ENCODE data around the gene VMP1. TPM values are rescaled to one million over a fixed set of nuclear protein-coding genes. Genes with fewer than 3 reads are reported as not detected.

VMP1 gene
- total RNA-seq, 1 donor from 2014 or later: 126 TPM

DNA sequence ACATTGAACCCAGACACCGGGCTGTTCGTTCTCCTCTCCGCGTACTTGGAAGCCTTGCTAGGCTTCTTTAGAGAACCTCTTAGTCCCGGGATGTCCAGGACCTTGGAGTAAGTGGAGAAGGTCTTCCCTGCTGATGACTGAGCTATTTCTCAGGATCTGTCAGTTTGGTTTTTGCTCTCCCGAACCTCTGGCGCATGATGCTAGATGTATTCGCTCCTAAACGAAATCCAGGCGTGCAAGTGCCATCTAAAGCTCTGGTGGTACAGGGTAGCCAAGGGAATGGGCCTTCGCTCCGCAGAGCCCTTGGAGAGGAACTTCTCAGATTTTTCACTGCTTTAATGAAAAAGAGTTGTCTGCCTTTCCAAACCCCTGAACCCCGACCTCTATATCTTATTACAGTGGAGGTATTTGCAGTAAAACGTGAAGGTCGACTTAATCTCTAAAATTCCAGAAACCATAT is 547 bp downstream of the VMP1 start:
- peak; percentile 40 to 47 for DNase-seq (ENCODE audit: low read depth in 2 of 2)

DNA sequence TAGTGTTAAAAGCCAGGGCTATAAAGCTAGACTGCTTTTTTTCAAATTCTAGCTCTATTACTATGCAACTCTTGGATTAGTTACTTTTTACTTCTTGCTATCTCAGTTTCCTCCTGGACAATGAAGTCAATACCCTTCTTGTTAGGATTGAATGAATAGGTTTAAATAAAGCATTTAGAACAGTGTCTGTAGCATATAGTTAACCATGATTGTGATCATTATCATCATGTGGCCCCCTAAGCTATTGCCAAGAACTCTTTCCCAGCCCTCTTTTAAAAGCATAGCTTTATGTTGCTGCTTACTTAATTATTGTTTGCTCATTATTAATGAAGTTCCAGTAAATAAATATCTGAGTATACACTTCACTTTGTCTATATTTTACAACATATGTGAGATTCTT is 4.5 kb downstream of the VMP1 start:
- DNase-seq (ENCODE audit: low read depth in 2 of 2): no peak

DNA sequence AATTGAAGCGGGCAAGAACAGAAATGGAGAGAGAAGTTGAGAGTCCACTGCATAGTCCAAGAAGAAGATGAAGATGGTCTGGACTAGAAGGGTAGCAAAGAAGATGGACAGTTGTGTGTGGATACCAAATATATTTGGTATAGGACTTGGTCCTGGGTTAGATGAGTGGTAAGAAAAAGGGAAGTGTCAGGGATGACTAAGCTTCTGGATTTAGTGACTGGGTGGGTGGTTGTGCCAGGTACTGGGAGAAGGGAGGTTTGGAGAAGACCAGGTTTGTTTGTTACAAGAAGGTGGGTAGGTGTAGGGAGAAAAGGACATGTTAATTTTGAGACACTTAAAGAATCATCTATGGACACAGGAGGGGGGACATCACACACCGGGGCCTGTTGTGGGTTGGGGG is 5.4 kb downstream of the VMP1 start:
- DNase-seq (ENCODE audit: low read depth in 2 of 2): no peak

DNA sequence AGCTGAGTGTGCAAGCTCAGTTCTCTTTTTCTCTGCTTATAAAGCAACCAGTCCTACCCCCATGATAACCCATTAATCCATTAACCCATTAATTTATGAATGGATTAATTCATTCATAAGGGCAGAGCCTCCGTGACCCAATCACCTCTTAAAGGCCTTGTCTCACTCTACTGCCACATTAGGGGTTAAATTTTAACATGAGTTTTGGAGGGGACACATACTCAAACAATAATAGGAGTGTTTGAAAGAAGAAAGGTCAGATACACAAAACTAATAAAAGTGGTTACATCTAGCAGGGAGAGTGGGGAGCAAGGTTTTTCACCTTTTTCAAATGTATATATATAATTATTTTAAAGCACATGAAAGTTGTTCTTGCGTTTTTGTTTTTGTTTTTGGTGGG is 6.8 kb downstream of the VMP1 start:
- DNase-seq (ENCODE audit: low read depth in 2 of 2): no peak

DNA sequence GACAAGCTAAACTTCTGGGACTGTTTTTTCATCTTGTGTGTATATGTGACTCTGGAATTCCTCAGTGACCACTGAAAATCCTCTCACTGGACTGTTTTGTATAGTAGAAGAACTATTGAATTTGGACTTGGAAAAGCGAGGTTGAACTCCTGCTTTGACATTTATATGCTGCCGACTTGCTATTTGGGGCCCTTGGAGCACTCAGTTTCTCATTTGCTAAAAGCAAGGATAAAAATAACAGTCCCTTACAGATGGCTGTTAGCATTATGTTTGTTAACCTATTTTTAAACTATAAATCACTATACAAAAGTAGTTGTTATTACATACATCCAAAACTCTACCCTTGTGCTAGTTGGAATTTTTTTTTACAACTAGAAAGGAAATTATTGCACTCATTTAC is 9.0 kb downstream of the VMP1 start:
- no peak for DNase-seq (ENCODE audit: low read depth in 2 of 2)

DNA sequence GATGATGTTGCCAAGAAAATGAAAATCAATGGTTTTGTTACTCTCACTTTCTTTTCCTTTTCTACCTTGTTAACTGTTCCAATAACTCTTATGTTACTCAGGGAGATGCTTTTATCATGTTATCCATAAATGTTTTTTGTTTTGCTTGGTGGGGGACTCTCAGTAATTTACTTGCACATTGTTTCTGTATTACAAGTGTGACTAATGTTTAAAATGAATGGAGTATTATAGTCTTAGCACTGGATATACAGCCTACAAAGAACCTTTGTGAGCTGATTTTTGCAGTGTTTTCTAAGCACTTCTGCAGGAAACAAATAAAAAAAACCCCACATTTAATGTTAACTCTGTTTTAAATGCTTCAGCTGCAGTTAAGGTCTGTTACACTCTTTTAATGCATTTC is 12.1 kb downstream of the VMP1 start:
- no peak for DNase-seq (ENCODE audit: low read depth in 2 of 2)

DNA sequence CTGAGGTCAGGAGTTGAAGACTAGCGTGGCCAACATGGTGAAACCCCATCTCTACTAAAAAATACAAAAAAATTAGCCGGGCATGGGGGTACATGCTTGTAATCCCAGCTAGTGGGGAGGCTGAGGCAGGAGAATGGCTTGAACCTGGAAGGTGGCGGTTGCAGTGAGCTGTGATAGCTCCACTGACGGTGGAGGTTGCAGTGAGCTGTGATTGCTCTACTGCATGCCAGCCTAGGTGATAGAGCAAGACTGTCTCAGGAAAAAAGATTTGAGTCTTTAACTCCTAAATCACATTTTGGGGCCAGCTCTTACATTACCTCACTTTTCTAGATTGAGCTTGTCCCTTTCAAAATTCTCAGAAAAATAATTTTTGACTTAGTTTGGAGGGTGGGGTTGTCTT is 15.2 kb downstream of the VMP1 start:
- no peak for DNase-seq (ENCODE audit: low read depth in 2 of 2)

DNA sequence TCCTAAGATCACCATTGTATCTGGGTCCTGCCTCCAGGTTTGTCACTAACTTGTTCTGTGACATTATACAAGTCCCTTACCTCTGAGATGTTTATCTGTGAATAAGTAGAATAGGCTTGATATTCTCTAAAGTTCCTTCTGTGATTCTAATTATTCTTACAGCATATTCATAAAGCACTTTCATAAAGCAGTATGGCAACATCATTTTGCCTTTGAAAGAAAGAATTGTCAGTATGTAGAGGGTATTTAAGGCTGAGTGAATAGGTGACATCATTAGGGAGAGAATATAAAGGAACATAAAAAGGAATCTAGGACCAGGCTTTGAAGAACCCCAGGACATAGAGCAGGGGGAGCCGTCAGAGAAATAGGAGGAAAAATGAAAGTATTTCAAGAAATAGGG is 15.6 kb downstream of the VMP1 start:
- DNase-seq (ENCODE audit: low read depth in 2 of 2): no peak

DNA sequence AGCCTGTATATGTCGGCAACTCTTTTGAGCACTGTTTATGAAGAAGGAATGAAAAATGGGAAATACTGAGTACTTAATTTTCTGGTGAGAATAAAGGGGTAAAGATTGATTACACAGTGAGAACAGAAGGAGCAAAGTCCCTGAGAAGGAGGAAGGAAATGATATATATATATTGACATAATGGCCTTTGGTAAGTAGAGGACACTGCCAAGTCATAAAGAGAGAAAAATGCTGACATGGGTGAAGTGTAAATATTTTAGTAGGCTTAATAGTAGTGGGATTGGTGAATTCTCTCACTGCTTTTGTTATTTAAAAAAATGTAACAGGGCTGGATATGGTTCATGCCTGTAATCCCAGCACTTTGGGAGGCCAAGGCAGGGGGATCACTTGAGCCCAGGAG is 16.2 kb downstream of the VMP1 start:
- DNase-seq (ENCODE audit: low read depth in 2 of 2): no peak

DNA sequence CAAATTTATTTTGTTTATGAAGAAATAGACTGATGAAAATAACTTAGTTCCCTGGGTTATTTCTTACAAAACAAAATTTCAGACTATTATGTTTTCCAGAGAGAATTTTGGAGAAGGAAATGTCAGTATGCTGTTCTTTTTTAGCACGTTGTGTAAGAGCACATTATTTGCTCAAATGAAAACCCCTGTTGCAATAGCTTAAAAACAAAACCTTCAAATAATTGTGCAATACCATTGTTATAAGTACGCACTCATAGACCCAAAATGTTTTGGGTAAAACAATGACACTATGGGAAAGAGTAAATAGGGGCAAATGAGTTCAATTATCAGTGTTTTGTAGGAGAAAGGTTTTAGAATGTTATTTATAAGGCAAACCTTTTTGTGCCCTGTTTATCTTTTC is 18.2 kb downstream of the VMP1 start:
- peak in 1 of 2 donors; percentile 52 for DNase-seq (ENCODE audit: low read depth in 2 of 2)

DNA sequence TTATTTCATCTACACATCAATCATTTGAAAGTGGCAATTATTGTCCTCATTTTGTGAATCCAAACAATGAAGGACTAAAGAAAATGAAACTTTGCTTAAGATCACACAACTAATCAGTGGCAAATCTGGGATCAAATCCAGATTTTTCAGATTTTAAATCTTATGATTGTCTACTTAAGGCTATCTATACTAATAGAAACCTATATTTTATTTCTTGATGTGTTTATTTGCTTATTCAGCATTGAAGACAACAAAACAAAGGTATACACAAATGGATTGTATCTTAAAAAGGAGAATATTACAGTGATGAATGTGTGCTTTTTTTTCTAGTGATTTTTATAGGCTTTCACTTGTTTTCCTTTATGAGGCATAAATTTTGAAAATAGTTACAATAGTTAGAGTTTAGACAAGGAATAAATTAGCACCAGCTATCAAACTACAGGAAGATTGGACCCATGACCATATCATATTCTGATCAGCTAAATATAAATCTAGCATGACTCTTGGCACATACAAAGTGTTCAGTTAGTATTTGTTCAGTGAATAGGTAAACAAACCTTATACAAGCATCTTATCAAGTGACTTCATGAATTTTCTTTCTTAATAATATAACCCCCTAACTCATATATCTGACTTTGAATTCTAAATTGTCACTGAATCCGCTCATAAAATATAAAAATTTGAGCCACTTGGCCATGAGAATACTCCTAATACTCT is 20.5 kb downstream of the VMP1 start:
- no peak for DNase-seq (ENCODE audit: low read depth in 2 of 2)

DNA sequence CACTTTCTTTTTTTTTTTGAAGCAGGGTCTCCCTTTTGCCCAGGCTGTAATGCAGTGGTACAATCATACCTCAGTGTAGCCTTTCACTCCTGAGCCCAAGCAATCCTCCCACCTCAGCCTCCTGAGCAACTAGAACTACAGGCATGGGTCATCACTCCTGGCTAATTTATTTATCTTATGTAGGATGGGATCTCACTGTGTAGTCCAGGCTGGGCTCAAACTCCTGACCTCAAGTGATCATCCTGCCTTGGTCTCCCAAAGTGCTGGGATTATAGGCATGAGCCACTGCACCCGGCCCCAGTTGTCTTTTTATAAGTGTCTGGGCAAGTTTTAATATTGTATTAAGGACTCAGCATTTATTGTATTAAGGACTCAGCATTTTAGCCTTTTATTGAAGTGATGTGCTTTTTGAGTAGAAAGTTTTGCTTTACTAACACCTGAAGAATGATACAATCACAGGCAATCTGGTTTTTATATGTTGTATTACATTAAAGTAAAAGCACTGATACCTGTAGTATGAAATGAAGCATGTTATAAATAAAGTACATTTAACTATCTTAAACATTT is 22.9 kb downstream of the VMP1 start:
- DNase-seq (ENCODE audit: low read depth in 2 of 2): no peak

DNA sequence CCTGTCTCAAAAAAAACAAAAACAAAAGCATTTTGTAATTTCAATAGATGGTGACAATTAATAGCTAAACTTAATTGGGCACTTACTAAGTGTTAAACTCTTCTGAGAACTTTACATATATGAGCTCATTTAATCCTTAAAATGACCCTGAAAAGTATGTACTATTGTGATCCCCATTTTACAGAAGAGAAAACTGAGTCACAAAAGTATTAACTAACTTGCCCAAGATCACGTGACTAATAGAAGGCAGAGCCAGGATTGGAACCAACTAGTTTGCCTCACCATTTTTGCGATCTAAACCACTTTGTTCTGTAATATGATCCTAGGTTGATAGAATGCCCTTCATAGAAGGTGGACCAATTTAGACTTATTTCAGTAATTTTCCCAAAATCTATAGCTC is 26.2 kb downstream of the VMP1 start:
- no peak for DNase-seq (ENCODE audit: low read depth in 2 of 2)

DNA sequence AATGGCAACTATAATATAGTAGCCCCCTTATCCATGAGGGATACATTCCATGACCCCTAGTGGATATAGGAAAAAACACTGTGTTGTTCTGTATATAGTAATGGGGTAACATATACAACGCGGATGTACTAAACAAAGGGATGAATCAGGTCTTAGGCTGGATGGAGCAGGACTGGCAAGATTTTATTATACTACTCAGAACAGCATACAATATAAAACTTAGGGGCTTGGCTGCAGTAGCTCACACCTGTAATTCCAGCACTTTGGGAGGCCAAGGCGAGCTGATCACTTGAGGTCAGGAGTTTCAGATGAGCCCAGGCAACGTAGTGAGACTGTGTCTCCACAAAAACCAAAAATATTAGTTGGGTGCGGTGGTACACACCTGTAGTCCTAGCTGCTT is 26.8 kb downstream of the VMP1 start:
- no peak for DNase-seq (ENCODE audit: low read depth in 2 of 2)

DNA sequence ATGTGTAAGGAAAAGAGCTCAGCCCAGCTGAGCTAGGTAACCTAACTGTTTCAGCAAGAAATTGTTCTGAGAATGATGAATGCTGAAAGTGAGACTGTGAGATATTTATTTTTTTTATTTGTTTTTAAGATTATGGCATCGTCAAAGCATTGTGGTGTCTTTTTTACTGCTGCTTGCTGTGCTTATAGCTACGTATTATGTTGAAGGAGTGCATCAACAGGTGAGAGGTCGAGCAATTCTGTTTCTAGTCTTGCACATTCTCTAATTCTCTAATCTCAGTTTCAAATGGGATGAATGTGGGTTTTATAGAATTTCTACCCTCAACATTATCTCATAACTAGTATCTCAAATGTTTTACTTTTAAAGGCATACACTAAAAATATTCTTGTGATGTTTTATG is 29.9 kb downstream of the VMP1 start:
- no peak for DNase-seq (ENCODE audit: low read depth in 2 of 2)

DNA sequence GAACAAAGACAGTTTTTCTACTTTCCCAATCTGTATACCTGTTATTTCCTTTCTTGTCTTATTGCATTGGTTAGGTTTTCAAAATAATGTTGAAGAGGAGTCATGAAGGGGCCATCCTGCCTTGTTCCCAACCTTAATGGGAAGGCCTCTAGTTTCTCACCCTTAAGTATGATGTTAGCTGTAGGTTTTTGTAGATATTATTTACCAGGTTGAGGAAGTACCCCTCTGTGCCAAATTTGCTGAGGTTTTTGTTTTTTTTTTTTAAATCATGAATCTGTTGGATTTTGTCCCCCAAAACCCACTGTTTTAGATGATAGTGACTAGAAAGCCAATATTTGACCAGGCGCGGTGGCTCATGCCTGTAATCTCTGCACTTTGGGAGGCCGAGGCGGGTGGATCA is 36.4 kb downstream of the VMP1 start:
- no peak for DNase-seq (ENCODE audit: low read depth in 2 of 2)

DNA sequence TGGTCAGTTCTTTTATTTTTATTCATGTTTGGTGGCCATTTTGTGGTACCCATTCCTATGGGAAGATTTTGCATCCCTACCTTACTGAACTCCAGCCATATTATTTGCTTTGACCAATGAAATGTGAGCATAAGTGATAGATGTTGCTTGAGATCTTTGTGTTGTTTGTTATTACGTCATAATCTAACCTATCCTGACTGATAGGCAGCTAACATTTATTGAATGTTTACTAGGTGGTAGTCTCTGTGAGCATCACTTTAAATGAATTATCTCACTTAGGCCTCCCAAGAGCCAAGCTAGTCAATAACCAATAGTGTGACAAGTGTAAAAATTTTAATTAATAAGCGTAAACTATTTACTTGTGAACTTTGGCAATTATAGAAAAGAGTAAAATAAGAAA is 37.6 kb downstream of the VMP1 start:
- DNase-seq (ENCODE audit: low read depth in 2 of 2): no peak

DNA sequence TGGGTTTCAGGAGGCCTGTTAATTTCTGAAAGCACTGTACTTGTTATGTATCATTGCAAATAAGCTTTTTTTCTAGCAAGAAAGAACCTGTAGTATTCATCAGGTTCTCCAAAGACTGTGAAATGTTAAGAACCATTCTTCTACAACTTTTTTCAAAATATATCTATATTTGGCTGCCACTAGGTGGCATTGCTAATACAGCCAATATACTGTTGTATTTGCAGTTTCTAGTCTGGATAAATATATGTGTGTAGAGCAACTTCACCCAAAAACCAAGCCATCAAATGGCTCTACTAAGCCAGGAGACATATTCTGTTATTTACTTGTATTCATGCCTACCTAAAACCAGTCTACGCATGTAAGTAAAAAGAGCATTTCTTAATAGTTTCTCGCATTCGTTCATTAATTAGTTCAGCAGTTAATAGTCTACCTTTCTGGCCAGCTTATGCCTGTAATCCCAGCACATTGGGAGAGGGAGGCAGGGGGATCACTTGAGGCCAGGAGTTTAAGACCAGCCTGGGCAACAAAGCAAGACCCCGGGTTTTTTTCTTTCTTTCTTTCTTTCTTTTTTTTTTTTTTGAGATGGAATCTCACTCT is 39.5 kb downstream of the VMP1 start:
- peak; percentile 72 to 74 for DNase-seq (ENCODE audit: low read depth in 2 of 2)

DNA sequence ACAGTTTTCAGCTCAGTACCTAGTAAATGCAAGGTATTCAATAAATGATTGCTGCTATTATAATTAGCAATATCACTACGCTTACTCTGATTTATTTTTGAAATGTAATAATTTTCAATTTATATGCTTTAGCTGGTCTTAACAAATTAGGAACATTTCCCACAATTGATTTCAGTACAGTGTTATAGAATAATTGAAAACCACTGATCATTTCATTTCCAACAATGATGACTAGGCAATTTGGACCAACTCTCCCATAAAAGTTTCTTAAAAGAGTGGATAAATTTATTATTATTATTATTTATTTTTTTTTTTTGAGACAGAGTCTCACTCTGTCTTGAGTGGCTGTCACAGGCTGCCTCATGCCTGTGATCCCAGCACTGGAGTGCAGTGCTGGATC is 41.1 kb downstream of the VMP1 start:
- DNase-seq (ENCODE audit: low read depth in 2 of 2): no peak

DNA sequence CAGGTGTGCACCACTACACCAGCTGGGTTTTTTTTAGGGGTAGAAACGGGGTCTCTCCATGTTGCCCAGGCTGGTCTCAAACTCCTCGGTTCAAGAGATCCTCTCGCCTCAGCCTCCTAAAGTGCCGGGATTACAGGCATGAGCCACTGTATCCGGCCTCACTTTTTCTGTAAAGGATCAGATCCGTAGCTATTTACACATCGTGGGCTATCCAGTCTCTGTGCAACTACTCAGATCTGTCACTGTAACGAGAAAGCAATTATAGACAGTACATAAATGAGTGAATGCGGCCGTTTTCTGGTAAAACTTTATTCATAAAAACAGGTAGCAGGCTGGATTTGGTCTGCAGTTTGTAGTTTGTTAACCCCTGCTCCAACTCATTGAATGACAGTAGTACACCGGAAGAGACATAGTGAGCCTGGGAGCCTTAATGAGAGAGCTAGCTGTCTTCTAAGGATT is 44.5 kb downstream of the VMP1 start:
- DNase-seq (ENCODE audit: low read depth in 2 of 2): no peak

DNA sequence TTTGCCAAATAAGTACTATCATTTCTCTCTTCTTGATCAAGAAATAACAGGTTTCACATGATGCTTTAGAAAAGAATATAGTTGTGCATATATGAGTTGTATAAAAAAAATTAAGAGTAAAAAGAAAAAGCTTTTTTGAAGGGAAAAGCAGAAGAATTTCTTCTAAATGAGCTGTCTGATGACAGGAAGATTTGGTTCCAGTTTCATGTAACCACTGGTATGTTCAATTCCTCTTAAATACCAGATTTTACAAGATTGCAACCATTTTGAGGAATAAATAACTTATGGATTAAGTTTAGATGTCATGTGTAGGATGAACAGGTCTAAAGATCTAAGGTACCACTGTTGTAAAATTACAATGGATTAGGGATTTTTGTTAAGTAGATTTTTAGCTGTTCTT is 45.0 kb downstream of the VMP1 start:
- no peak for DNase-seq (ENCODE audit: low read depth in 2 of 2)

DNA sequence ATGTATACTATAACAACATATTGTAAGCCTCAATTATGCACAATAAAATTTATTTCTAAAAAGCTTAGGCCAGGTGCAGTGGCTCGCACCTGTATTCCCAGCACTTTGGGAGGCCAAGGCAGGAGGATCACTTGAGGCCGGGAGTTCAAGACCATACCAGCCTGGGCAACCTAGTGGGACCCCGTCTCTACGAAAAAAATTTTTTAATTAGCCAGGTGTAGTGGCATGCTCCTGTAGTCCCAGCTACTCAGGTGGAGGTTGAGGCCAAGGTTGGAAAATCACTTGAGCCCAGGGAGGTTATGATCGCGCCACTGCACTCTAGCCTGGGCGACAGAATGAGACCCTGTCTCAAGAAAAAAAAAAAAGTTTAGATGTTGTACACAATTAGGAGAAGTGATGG is 45.5 kb downstream of the VMP1 start:
- no peak for DNase-seq (ENCODE audit: low read depth in 2 of 2)
